ENCODE measurements around the gene SLC1A3.

The SLC1A3 gene

DNA sequence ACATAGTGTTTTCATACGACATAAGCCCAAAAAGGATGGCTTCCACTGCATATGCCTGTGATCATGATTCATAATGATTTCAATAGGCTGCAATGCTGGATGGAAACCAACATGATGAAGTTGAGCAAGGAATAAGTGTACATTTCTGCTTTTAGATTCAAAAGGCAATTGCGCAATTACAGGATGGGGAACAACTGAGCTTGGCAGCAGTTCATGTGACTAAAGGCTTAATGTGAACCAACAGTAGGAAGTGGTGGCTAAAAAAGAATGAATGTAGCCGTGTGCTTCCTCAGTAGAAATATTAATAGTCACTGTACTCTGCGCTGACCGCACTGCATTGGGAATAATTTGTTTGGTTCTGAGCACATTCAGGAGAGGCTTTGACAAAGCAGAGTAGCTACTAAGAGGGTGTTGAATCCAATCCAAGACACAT lies 51.2 kb downstream of the SLC1A3 start:
- TF ChIP-seq, protein P1, sequence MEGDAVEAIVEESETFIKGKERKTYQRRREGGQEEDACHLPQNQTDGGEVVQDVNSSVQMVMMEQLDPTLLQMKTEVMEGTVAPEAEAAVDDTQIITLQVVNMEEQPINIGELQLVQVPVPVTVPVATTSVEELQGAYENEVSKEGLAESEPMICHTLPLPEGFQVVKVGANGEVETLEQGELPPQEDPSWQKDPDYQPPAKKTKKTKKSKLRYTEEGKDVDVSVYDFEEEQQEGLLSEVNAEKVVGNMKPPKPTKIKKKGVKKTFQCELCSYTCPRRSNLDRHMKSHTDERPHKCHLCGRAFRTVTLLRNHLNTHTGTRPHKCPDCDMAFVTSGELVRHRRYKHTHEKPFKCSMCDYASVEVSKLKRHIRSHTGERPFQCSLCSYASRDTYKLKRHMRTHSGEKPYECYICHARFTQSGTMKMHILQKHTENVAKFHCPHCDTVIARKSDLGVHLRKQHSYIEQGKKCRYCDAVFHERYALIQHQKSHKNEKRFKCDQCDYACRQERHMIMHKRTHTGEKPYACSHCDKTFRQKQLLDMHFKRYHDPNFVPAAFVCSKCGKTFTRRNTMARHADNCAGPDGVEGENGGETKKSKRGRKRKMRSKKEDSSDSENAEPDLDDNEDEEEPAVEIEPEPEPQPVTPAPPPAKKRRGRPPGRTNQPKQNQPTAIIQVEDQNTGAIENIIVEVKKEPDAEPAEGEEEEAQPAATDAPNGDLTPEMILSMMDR (IDR thresholded peaks at IDR 0.05; ENCODE audit: low read length): no peak
- TF ChIP-seq EZH2 (optimal IDR thresholded peaks at IDR 0.05; ENCODE audit: low read depth, low read length) (no peak), EZH2phosphoT487 (IDR thresholded peaks at IDR 0.05; ENCODE audit: low read length) (no peak)
- Histone ChIP-seq H3K27ac (ENCODE audit: low read length) (no peak overlapping the region), H3K27me3 (replicated peaks; ENCODE audit: insufficient read depth, low read length) (no peaks in the 10 kb centered on the region), H2AFZ (ENCODE audit: low read length) (no peak overlapping the region), H3F3A (ENCODE audit: insufficient read depth, low read length) (no peaks in the 10 kb centered on the region), H3K36me3 (replicated peaks; ENCODE audit: insufficient read depth, low read length) (no peaks in the 10 kb centered on the region), H3K4me1 (ENCODE audit: low read length) (no peaks in the 10 kb centered on the region), H3K9me3 (replicated peaks; ENCODE audit: insufficient read depth, low read length) (no peaks in the 10 kb centered on the region), H3K9me2 (replicated peaks; ENCODE audit: insufficient read depth, low read length) (no peaks in the 10 kb centered on the region), H3K4me2 (ENCODE audit: low read depth, low read length) (no peak overlapping the region), H3K79me2 (ENCODE audit: low read length) (no peaks in the 10 kb centered on the region), H3K4me3 (ENCODE audit: low read length) (no peak overlapping the region), H4K20me1 (ENCODE audit: insufficient read depth, low read length) (no peaks in the 10 kb centered on the region), H3K9ac (ENCODE audit: low read length) (no peak overlapping the region)
- DNase-seq: no peak

DNA sequence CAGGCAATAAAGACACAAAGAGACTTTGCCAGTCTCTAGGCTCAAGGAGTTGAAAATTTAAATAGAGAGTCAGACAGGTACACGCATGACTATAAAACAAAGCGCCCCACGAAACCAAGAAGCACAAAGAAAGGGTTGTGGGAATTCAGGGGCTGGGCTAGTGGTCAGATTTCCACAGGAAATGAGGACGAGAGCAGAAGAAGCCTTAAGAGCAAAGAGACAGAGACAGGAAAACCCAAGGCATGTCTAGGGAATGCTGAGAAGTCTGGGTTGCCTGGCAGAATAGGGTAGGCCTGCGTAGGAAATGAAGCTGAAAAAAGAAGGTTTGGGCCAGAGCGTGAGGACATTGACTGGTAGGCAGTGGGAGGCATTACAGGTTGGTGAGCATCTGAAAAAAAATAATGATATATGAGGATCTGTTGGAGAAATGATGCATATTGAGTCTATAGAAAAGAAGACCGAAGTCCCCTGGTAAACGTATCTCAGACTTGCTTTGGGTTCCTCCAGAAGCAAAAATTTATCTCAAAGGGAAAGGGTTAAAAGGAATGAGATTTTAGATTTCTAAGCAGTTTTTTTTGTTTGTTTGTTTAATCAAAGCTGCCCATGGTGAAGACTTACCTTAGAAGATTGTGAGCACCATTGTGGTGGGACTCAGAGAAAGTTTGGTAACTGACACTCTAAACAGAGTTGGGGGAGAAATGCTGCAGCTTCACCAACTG lies 51.8 kb downstream of the SLC1A3 start:
- Histone ChIP-seq H3K9me3 (replicated peaks; ENCODE audit: insufficient read depth, low read length) (no peaks in the 10 kb centered on the region), H3K27me3 (replicated peaks; ENCODE audit: insufficient read depth, low read length) (no peaks in the 10 kb centered on the region), H3F3A (ENCODE audit: insufficient read depth, low read length) (no peaks in the 10 kb centered on the region), H3K36me3 (replicated peaks; ENCODE audit: insufficient read depth, low read length) (no peaks in the 10 kb centered on the region), H3K9ac (ENCODE audit: low read length) (no peak overlapping the region), H4K20me1 (ENCODE audit: insufficient read depth, low read length) (no peaks in the 10 kb centered on the region), H3K9me2 (replicated peaks; ENCODE audit: insufficient read depth, low read length) (no peaks in the 10 kb centered on the region), H3K79me2 (ENCODE audit: low read length) (no peaks in the 10 kb centered on the region), H3K4me2 (ENCODE audit: low read depth, low read length) (no peak overlapping the region), H3K4me1 (ENCODE audit: low read length) (no peaks in the 10 kb centered on the region), H3K4me3 (ENCODE audit: low read length) (no peak overlapping the region), H3K27ac (ENCODE audit: low read length) (no peak overlapping the region), H2AFZ (ENCODE audit: low read length) (no peak overlapping the region)
- TF ChIP-seq, protein P1 (IDR thresholded peaks at IDR 0.05; ENCODE audit: low read length): no peak
- TF ChIP-seq EZH2 (optimal IDR thresholded peaks at IDR 0.05; ENCODE audit: low read depth, low read length): no peak
- no peak for DNase-seq

DNA sequence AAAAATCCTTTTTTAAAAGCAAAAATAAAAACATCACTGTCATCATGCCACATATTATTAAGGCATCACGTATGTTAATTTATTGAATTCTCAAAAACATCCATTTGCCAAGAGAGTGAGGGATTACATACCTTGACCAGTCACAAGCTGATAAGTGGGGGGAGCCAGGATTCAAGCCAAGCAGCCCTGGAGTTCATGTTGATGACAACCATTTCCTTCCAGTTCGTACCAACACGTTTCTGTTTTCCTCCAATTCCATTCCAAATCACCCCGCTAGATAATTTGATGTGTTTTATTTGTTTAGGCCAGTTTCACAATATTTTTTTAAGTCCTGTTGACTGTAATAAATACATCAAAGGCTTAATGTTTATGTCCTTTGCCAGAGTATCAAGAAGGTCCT lies 53.0 kb downstream of the SLC1A3 start:
- Histone ChIP-seq H4K20me1 (ENCODE audit: insufficient read depth, low read length) (no peaks in the 10 kb centered on the region), H3K9me3 (replicated peaks; ENCODE audit: insufficient read depth, low read length) (no peaks in the 10 kb centered on the region), H3K79me2 (ENCODE audit: low read length) (no peaks in the 10 kb centered on the region), H3K4me3 (ENCODE audit: low read length) (no peak overlapping the region), H2AFZ (ENCODE audit: low read length) (no peak overlapping the region), H3K27ac (ENCODE audit: low read length) (no peak overlapping the region), H3K4me2 (ENCODE audit: low read depth, low read length) (no peak overlapping the region), H3K27me3 (replicated peaks; ENCODE audit: insufficient read depth, low read length) (no peaks in the 10 kb centered on the region), H3K36me3 (replicated peaks; ENCODE audit: insufficient read depth, low read length) (no peaks in the 10 kb centered on the region), H3F3A (ENCODE audit: insufficient read depth, low read length) (no peaks in the 10 kb centered on the region), H3K9ac (ENCODE audit: low read length) (no peak overlapping the region), H3K4me1 (ENCODE audit: low read length) (no peaks in the 10 kb centered on the region), H3K9me2 (replicated peaks; ENCODE audit: insufficient read depth, low read length) (no peaks in the 10 kb centered on the region)
- no peak for DNase-seq
- TF ChIP-seq EZH2 (optimal IDR thresholded peaks at IDR 0.05; ENCODE audit: low read depth, low read length): no peak
- TF ChIP-seq, protein P1 (IDR thresholded peaks at IDR 0.05; ENCODE audit: low read length): no peak
- no peak for TF ChIP-seq EZH2phosphoT487 (IDR thresholded peaks at IDR 0.05; ENCODE audit: low read length)
